ENCODE results near the gene UMODL1. TPM values are rescaled to one million over a fixed set of nuclear protein-coding genes. Genes with fewer than 3 reads are reported as not detected.

The UMODL1 gene
- total RNA-seq, 2 experiments from 2014 or later = 0.05 to 0.10 TPM

- CTCF ChIA-PET = no interaction called here
These were observed 22.1 kb downstream of the UMODL1 start for GRCh38 chr21:42093186-42093585.

GRCh38 chr21:42093991-42094421, 22.9 kb downstream of the UMODL1 start:
- no peak overlapping the region for H3K27ac Mint-ChIP-seq
- H3K4me1 Mint-ChIP-seq = peaks cover 5% of the 10 kb centered on the region
- no peaks in the 10 kb centered on the region for H3K9me3 Mint-ChIP-seq
- H3K36me3 Mint-ChIP-seq (ENCODE audit: low read depth) = no peaks in the 10 kb centered on the region
- DNase-seq = no peak
- peaks cover 9% of the 10 kb centered on the region for H3K27me3 Mint-ChIP-seq
- no peak overlapping the region for H3K4me3 Mint-ChIP-seq
- CTCF ChIA-PET = no interaction called here
- POLR2A ChIA-PET = no interaction called here

More at GRCh38 chr21:42093186-42093585, 22.1 kb downstream of the UMODL1 start:
- H3K4me1 Mint-ChIP-seq = peaks cover 5% of the 10 kb centered on the region
- H3K9me3 Mint-ChIP-seq = no peaks in the 10 kb centered on the region
- no peak overlapping the region for H3K4me3 Mint-ChIP-seq
- no peaks in the 10 kb centered on the region for H3K36me3 Mint-ChIP-seq (ENCODE audit: low read depth)
- H3K27me3 Mint-ChIP-seq = peaks cover 9% of the 10 kb centered on the region
- no peak overlapping the region for H3K27ac Mint-ChIP-seq
- POLR2A ChIA-PET = interaction anchor here (1.1 kb wide), 1 partner anchor 47 kb away, joined by 3 read pairs; no protein-coding TSS in a partner anchor
- no peak for DNase-seq

GRCh38 chr21:42094811-42095210, 23.7 kb downstream of the UMODL1 start:
- Mint-ChIP-seq H3K4me3 (no peak overlapping the region), H3K27me3 (peaks cover 10% of the 10 kb centered on the region), H3K9me3 (no peaks in the 10 kb centered on the region), H3K36me3 (ENCODE audit: low read depth) (no peaks in the 10 kb centered on the region), H3K27ac (no peak overlapping the region), H3K4me1 (no peaks in the 10 kb centered on the region)
- DNase-seq = no peak
- POLR2A ChIA-PET = no interaction called here
- CTCF ChIA-PET = interaction anchor here (0.6 to 2.9 kb wide), 3 partner anchors 13 to 811 kb away, joined by 3 to 13 read pairs (median 3); no protein-coding TSS in a partner anchor

- POLR2A ChIA-PET = no interaction called here
- no peak overlapping the region for H3K4me3 Mint-ChIP-seq
- H3K27ac Mint-ChIP-seq = no peak overlapping the region
- no peak for DNase-seq
- no peaks in the 10 kb centered on the region for H3K36me3 Mint-ChIP-seq (ENCODE audit: low read depth)
- H3K9me3 Mint-ChIP-seq = no peaks in the 10 kb centered on the region
- peaks cover 10% of the 10 kb centered on the region for H3K27me3 Mint-ChIP-seq
- no peaks in the 10 kb centered on the region for H3K4me1 Mint-ChIP-seq
- CTCF ChIA-PET = interaction anchor here (0.9 to 2.9 kb wide), 2 partner anchors 12 to 812 kb away, joined by 3 to 13 read pairs; no protein-coding TSS in a partner anchor
These were observed 24.5 kb downstream of the UMODL1 start for GRCh38 chr21:42095581-42095980.

DNA sequence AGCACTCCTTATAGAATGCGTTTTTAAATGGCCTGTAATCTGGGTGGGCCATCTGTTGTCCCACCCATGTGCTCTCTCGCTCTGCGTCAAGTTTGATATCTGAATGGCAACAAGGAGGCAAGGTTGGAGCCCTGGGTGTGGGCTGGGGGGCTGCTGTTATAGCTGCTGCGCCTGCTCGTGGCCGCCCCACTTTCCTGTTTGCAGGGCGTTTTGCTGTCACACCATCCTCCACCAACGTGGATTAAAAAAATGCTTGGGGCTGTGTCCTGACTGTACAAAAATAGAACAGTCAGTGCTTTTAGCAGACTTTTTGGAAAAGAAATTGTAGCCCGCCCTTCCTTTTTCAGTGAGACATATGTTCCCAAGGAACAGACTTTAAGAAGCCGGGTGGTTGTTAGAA, 25.4 kb downstream of the UMODL1 start:
- ChIA-PET CTCF (interaction anchor here (2.9 kb wide), 1 partner anchor 11 kb away, joined by 13 read pairs; no protein-coding TSS in a partner anchor), POLR2A (no interaction called here)
- DNase-seq = no peak
- Mint-ChIP-seq H3K36me3 (ENCODE audit: low read depth) (no peaks in the 10 kb centered on the region), H3K9me3 (no peaks in the 10 kb centered on the region), H3K4me3 (no peak overlapping the region), H3K27ac (no peak overlapping the region), H3K4me1 (no peaks in the 10 kb centered on the region), H3K27me3 (peaks cover 10% of the 10 kb centered on the region)

DNA sequence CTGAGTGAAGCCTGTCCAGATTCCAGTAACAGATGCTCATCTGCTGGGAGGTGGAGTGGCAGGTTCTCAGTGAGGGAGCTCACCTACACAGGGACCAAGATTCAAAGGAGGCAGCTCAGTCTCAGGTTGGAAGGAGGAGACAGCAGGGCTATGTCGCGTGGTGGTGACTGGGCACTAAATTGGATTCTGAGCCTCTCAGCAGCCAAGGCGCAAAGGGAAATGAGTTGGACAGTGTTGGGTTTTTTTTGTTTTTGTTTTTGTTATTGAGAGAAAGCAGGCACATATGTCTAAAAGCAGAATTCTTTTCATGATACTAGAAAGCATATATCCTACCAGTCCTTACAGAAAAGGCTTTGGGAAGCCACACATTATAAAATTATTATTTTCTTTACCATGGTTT, 26.2 kb downstream of the UMODL1 start:
- ChIA-PET CTCF (interaction anchor here (2.9 kb wide), 1 partner anchor 10 kb away, joined by 13 read pairs; no protein-coding TSS in a partner anchor), POLR2A (no interaction called here)
- no peak overlapping the region for H3K4me3 Mint-ChIP-seq
- H3K9me3 Mint-ChIP-seq = no peaks in the 10 kb centered on the region
- H3K36me3 Mint-ChIP-seq (ENCODE audit: low read depth) = no peaks in the 10 kb centered on the region
- DNase-seq = no peak
- H3K4me1 Mint-ChIP-seq = no peaks in the 10 kb centered on the region
- peaks cover 14% of the 10 kb centered on the region for H3K27me3 Mint-ChIP-seq
- H3K27ac Mint-ChIP-seq = no peak overlapping the region

- H3K36me3 Mint-ChIP-seq (ENCODE audit: low read depth) = no peaks in the 10 kb centered on the region
- H3K27me3 Mint-ChIP-seq = peaks cover 19% of the 10 kb centered on the region
- DNase-seq = no peak
- H3K4me3 Mint-ChIP-seq = no peak overlapping the region
- no peaks in the 10 kb centered on the region for H3K4me1 Mint-ChIP-seq
- no peaks in the 10 kb centered on the region for H3K9me3 Mint-ChIP-seq
- CTCF ChIA-PET = interaction anchor here (2.9 kb wide), 1 partner anchor 10 kb away, joined by 13 read pairs; no protein-coding TSS in a partner anchor
- no peak overlapping the region for H3K27ac Mint-ChIP-seq
- POLR2A ChIA-PET = no interaction called here
These were observed 26.8 kb downstream of the UMODL1 start for GRCh38 chr21:42097860-42098454.

DNA sequence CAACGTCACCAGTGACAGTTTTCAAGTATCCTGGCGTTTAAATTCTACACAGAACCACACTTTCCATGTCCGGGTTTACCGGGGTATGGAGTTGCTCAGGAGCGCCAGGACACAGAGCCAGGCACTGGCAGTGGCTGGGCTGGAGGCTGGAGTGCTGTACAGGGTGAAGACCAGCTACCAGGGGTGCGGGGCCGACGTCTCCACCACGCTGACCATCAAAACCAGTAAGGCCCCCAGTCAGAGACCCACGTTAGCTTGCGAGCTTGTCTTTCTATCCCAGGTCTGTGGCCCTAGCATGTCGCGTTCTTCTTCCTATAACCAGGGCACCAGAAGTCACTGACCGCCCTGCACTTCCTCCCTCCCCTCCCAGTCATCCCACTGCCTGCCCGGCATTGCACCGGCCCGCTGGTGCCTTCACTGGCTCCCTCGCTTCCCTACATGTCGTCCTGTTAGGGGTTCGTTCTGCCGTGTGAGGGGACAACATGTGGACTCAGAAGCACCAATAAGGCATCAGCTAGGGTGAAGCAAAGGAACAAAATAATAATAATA, 27.9 kb downstream of the UMODL1 start:
- Mint-ChIP-seq H3K4me1 (no peaks in the 10 kb centered on the region), H3K27ac (no peak overlapping the region), H3K27me3 (peaks cover 21% of the 10 kb centered on the region), H3K4me3 (no peak overlapping the region), H3K9me3 (no peaks in the 10 kb centered on the region), H3K36me3 (ENCODE audit: low read depth) (no peaks in the 10 kb centered on the region)
- POLR2A ChIA-PET = no interaction called here
- CTCF ChIA-PET = interaction anchor here (0.5 to 0.8 kb wide), 2 partner anchors 18 to 331 kb away, joined by 3 read pairs; no protein-coding TSS in a partner anchor
- no peak for DNase-seq

GRCh38 chr21:42101246-42101645, 30.1 kb downstream of the UMODL1 start:
- no peak overlapping the region for H3K4me3 Mint-ChIP-seq
- CTCF ChIA-PET = no interaction called here
- H3K9me3 Mint-ChIP-seq = no peaks in the 10 kb centered on the region
- no peaks in the 10 kb centered on the region for H3K4me1 Mint-ChIP-seq
- H3K36me3 Mint-ChIP-seq (ENCODE audit: low read depth) = no peaks in the 10 kb centered on the region
- no peak for DNase-seq
- H3K27me3 Mint-ChIP-seq = peaks cover 18% of the 10 kb centered on the region
- POLR2A ChIA-PET = no interaction called here
- no peak overlapping the region for H3K27ac Mint-ChIP-seq

DNA sequence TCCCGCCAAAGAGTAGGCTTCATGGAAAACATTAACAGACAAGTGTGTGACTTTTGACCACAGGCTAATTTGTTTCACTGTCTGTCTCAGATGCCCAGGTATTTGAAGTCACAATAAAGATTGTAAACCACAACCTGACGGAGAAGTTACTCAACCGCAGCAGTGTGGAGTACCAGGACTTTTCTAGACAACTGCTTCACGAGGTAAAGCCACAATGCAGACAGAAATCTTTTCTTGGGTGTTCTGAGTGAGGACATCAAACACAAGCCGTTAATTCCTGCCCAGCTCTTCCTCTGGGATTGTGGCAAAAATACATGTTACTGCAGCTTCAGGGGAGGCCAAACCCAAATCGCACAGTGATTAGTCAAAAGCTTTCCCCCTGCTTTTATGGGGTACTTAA, 31.0 kb downstream of the UMODL1 start:
- DNase-seq = no peak
- Mint-ChIP-seq H3K4me3 (no peak overlapping the region), H3K9me3 (no peaks in the 10 kb centered on the region), H3K4me1 (no peaks in the 10 kb centered on the region), H3K36me3 (ENCODE audit: low read depth) (no peaks in the 10 kb centered on the region), H3K27me3 (peaks cover 18% of the 10 kb centered on the region), H3K27ac (no peak overlapping the region)
- ChIA-PET CTCF (interaction anchor here (1.1 kb wide), 1 partner anchor 16 kb away, joined by 5 read pairs; no protein-coding TSS in a partner anchor), POLR2A (no interaction called here)

DNA sequence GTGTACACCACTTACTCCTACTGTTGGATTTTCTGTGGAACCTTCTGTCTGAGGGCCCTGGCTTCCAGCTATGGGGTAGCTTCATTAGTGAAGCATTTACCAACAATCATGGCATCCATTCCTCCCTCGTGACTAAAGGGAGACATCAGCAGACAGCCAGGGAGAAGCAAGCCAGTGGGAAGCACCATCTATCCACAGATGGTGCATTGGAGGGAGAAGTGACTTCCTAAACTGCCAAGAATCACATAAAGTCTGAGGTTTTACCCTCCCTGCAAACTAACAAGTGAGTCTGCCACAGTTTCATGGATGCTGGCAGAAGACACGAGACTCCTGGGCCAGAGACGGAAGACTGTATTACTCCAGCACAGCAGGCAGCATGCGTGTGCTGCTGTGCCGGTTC, 31.4 kb downstream of the UMODL1 start:
- Mint-ChIP-seq H3K4me3 (no peak overlapping the region), H3K27ac (no peak overlapping the region), H3K27me3 (peaks cover 18% of the 10 kb centered on the region), H3K36me3 (ENCODE audit: low read depth) (no peaks in the 10 kb centered on the region), H3K4me1 (no peaks in the 10 kb centered on the region), H3K9me3 (no peaks in the 10 kb centered on the region)
- CTCF ChIA-PET = interaction anchor here (1.1 kb wide), 1 partner anchor 16 kb away, joined by 5 read pairs; no protein-coding TSS in a partner anchor
- no peak for DNase-seq
- POLR2A ChIA-PET = no interaction called here

DNA sequence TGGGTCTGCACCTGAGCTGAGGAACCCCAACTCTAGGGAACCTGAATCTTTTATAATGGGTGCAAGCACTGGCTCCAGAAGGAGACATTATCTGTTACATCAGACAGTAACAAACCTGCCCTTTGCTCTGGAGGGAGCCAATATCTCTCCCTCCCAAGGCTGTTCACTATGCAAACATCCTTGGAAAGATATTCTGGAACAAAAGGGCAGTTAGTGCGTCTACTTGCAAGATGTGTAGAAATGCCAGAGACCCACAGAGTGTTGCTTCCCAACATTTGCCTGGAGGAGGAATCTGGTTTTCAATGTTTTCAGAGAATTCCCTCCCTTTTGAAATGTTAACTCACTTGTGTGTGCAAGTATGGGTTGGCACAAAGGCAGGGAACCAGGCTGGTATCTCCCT, 31.9 kb downstream of the UMODL1 start:
- Mint-ChIP-seq H3K36me3 (ENCODE audit: low read depth) (no peaks in the 10 kb centered on the region), H3K4me1 (peaks cover 2% of the 10 kb centered on the region), H3K4me3 (no peak overlapping the region), H3K27ac (no peak overlapping the region), H3K27me3 (peaks cover 18% of the 10 kb centered on the region), H3K9me3 (no peaks in the 10 kb centered on the region)
- POLR2A ChIA-PET = no interaction called here
- DNase-seq = no peak
- CTCF ChIA-PET = no interaction called here

DNA sequence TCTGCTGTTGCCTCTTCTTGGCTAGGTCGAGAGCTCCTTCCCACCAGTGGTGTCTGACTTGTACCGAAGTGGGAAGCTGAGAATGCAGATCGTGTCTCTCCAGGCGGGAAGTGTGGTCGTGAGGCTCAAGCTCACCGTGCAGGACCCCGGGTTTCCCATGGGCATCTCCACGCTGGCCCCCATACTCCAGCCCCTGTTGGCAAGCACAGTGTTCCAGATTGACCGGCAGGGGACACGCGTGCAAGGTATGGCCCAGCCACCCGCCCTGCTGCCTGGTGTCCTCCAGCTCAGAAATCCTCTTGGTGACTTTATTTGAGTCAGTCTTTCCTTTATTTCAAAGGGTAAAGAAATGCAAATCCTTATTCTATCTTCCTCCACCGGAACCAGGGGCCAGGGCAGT, 32.7 kb downstream of the UMODL1 start:
- no peaks in the 10 kb centered on the region for H3K36me3 Mint-ChIP-seq (ENCODE audit: low read depth)
- ChIA-PET CTCF (no interaction called here), POLR2A (no interaction called here)

More for the DNA sequence above, 32.7 kb downstream of the UMODL1 start:
- Mint-ChIP-seq H3K4me3 (no peak overlapping the region), H3K9me3 (no peaks in the 10 kb centered on the region), H3K27me3 (peaks cover 17% of the 10 kb centered on the region), H3K27ac (no peak overlapping the region), H3K4me1 (peaks cover 7% of the 10 kb centered on the region)
- DNase-seq = no peak
